Kidney (tissue), 22 donors: ENCODE measurements around the gene ZFYVE1. TPM values are rescaled to one million over a fixed set of nuclear protein-coding genes. Genes with fewer than 3 reads are reported as not detected.

Experiments used
- DNase-seq, 5 donors: peaks; one replicate each; pipeline ENCODE4 v3.0.0-alpha.2; 2013 to 2020
- FAIRE-seq: peaks from 2 replicates; lab custom pipeline; 2012; peaks lifted over from hg19 to GRCh38; lab: Jason Lieb, UNC
- H3K27ac ChIP-seq, 2 donors: one replicate each; pipeline ENCODE4 v1.7.0; 2013; ENCODE audit warnings: low read depth in 2 of 2, low read length in 2 of 2, inconsistent platforms in 1 of 2
- H3K27me3 ChIP-seq: one replicate; pipeline ENCODE4 v1.7.1; 2013; ENCODE audit warnings: low read length, inconsistent platforms; ENCODE audit not compliant: control insufficient read depth, insufficient read depth
- H3K36me3 ChIP-seq, 3 donors: one replicate each; pipeline versions ENCODE4 v1.7.0 to v1.7.1; 2013; ENCODE audit warnings: low read length in 3 of 3, control low read depth in 1 of 3, inconsistent platforms in 1 of 3; ENCODE audit not compliant: insufficient read depth in 3 of 3, control insufficient read depth in 2 of 3
- H3K4me1 ChIP-seq, 3 donors: one replicate each; pipeline versions ENCODE4 v1.7.0 to v1.7.1; 2013; ENCODE audit warnings: low read length in 3 of 3, inconsistent platforms in 1 of 3, low read depth in 1 of 3; ENCODE audit not compliant: control insufficient read depth in 2 of 3, insufficient read depth in 2 of 3
- H3K4me3 ChIP-seq, 3 donors: one replicate each; pipeline versions ENCODE4 v1.7.0 to v1.8.1; 2013; ENCODE audit warnings: low read length in 3 of 3, control low read depth in 1 of 3, inconsistent platforms in 1 of 3
- H3K9ac ChIP-seq, 3 donors: one replicate each; pipeline versions ENCODE4 v1.7.0 to v1.7.1; 2013; ENCODE audit warnings: low read length in 3 of 3, control low read depth in 1 of 3, inconsistent platforms in 1 of 3
- H3K9me3 ChIP-seq, 3 donors: one replicate each; pipeline versions ENCODE4 v1.7.0 to v1.7.1; 2013; ENCODE audit warnings: low read length in 3 of 3, control low read depth in 1 of 3, inconsistent platforms in 1 of 3; ENCODE audit not compliant: control insufficient read depth in 2 of 3, insufficient read depth in 1 of 3
- intact Hi-C: fragments of 100-400 bp; cut with DNase I; formaldehyde crosslinking; loops from one replicate; pipeline ENCODE4 v1.11.1; 2022
- long read RNA-seq, 10 donors: library from polyadenylated mRNA in 1 of 10; unstranded in 1 of 10; transcript quantifications; one replicate each; pipeline ENCODE4 v2.0.0 and lab custom pipeline, GENCODE V29; 2021 to 2026
- polyA plus RNA-seq: library from polyadenylated mRNA; stranded (reverse); fragments of 350-450 nt; fragmentation: Illumina TruSeq; extraction: RNeasy Lipid Tissue Mini Kit (QIAGEN cat#74804); gene quantifications from one replicate; pipeline ENCODE4 v1.2.3, GENCODE V29; 2014; ENCODE audit warnings: low read depth, low replicate concordance; ENCODE audit not compliant: insufficient read depth
- total RNA-seq: library from RNA; stranded (reverse); fragmentation: NEBNext Ultra II Directional; extraction: Animal tissue kit (Norgen Biotek cat#: 25700); gene quantifications from one replicate; pipeline ENCODE4 v1.2.1, GENCODE V29; 2021
- TF ChIP-seq, protein P1 (sequence below): IDR thresholded peaks from 3 replicates; pipeline ENCODE4 v1.5.1; 2012; ENCODE audit warnings: mild to moderate bottlenecking, moderate library complexity, borderline replicate concordance; ENCODE audit not compliant: insufficient read depth; ENCODE audit errors: extremely low read depth
- donor health status: control.
- donor health status: control.
- donor health status: control.
- donor health status: control.
- donor health status: control.
- donor health status: DM: yes; HTN: yes; CAD: no.
- donor health status: Normal renal cell carcinoma (clear cell type).

The ZFYVE1 gene, protein sequence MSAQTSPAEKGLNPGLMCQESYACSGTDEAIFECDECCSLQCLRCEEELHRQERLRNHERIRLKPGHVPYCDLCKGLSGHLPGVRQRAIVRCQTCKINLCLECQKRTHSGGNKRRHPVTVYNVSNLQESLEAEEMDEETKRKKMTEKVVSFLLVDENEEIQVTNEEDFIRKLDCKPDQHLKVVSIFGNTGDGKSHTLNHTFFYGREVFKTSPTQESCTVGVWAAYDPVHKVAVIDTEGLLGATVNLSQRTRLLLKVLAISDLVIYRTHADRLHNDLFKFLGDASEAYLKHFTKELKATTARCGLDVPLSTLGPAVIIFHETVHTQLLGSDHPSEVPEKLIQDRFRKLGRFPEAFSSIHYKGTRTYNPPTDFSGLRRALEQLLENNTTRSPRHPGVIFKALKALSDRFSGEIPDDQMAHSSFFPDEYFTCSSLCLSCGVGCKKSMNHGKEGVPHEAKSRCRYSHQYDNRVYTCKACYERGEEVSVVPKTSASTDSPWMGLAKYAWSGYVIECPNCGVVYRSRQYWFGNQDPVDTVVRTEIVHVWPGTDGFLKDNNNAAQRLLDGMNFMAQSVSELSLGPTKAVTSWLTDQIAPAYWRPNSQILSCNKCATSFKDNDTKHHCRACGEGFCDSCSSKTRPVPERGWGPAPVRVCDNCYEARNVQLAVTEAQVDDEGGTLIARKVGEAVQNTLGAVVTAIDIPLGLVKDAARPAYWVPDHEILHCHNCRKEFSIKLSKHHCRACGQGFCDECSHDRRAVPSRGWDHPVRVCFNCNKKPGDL
- total RNA-seq (18.8 TPM), polyA plus RNA-seq (10.7 TPM)
- long read RNA-seq, donor 1, full-length matches to known transcripts = 2 of 2 reads
- long read RNA-seq, donor 1, partial matches to known transcripts = 0 of 2 reads
- long read RNA-seq, donor 1, other reads (novel, unspliced or antisense) = 0 of 2 reads
- long read RNA-seq, donor 2, full-length matches to known transcripts = 4 of 4 reads
- long read RNA-seq, donor 2, partial matches to known transcripts = 0 of 4 reads
- long read RNA-seq, donor 2, other reads (novel, unspliced or antisense) = 0 of 4 reads
- long read RNA-seq, donor 3, full-length matches to known transcripts = 1 of 658 reads
- long read RNA-seq, donor 3, partial matches to known transcripts = 622 of 658 reads
- long read RNA-seq, donor 3, other reads (novel, unspliced or antisense) = 35 of 658 reads
- long read RNA-seq, donor 4, full-length matches to known transcripts = 2 of 404 reads
- long read RNA-seq, donor 4, partial matches to known transcripts = 396 of 404 reads
- long read RNA-seq, donor 4, other reads (novel, unspliced or antisense) = 6 of 404 reads
- long read RNA-seq, donor 5 = 0 reads
- long read RNA-seq, donor 6 = 0 reads
- long read RNA-seq, donor 7, full-length matches to known transcripts = 6 of 19 reads
- long read RNA-seq, donor 7, partial matches to known transcripts = 11 of 19 reads
- long read RNA-seq, donor 7, other reads (novel, unspliced or antisense) = 2 of 19 reads
- long read RNA-seq, donor 8, full-length matches to known transcripts = 4 of 12 reads
- long read RNA-seq, donor 8, partial matches to known transcripts = 8 of 12 reads
- long read RNA-seq, donor 8, other reads (novel, unspliced or antisense) = 0 of 12 reads
- long read RNA-seq, donor 9, full-length matches to known transcripts = 1 of 6 reads
- long read RNA-seq, donor 9, partial matches to known transcripts = 5 of 6 reads
- long read RNA-seq, donor 9, other reads (novel, unspliced or antisense) = 0 of 6 reads
- long read RNA-seq, donor 10, full-length matches to known transcripts = 2 of 93 reads
- long read RNA-seq, donor 10, partial matches to known transcripts = 91 of 93 reads
- long read RNA-seq, donor 10, other reads (novel, unspliced or antisense) = 0 of 93 reads

DNA sequence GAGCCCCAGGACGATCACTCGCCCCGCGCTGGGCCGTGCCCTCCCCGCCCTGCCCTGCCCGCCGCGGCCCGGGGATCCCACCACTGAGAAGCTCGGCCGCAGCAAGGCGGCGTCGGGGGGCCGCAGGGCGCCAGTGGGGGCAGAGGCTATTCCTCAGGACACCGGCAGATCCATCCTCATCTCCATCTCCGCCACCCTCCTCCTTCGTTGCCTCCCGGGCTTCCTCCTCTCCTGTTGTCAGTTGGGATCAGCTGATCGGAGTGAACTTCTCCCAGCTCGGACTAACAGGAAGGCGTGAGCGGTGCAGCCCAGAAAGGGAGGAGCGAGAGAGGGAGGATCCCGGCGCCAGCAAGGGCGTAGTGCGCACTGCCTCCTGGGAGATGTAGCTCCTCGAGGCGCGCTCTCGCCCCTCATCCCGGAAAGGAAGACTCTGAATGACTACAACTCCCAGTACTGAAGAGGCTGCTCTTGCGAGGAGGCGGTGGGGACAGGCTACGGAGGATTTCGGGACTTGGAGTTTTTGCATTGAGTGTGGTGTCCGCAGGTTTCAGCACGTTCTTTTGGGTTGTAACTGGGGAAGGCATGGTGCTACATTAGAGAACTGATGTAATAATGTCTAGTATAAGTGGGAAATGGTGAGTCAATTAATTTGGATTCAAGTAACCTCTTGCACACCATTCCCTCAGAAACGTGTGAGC lies at the start of gene ZFYVE1:
ZFYVE1 (minus strand) TSS at position 262 of the 698 bp plus-strand sequence. CDS start 2,598 bp downstream, outside the sequence.
- Histone ChIP-seq H3K36me3 (peaks cover 4 to 10% (median 5%) of the 10 kb centered on the region in 3 donors), H3K4me3 (peak within 1 kb of the TSS; percentile 56 to 75 (median 73)), H3K27ac (peak within 1 kb of the TSS; percentile 64 to 78), H3K27me3 (no peaks in the 10 kb centered on the region), H3K9me3 (no peaks in the 10 kb centered on the region), H3K4me1 (peaks cover 0 to 13% (median 3%) of the 10 kb centered on the region in 3 donors), H3K9ac (peak within 1 kb of the TSS; percentile 0 to 78 (median 68))
- FAIRE-seq (peak; percentile 97), DNase-seq (peak; percentile 97 to 99 (median 99))
- intact Hi-C loops = no loop called here
- TF ChIP-seq, protein P1, sequence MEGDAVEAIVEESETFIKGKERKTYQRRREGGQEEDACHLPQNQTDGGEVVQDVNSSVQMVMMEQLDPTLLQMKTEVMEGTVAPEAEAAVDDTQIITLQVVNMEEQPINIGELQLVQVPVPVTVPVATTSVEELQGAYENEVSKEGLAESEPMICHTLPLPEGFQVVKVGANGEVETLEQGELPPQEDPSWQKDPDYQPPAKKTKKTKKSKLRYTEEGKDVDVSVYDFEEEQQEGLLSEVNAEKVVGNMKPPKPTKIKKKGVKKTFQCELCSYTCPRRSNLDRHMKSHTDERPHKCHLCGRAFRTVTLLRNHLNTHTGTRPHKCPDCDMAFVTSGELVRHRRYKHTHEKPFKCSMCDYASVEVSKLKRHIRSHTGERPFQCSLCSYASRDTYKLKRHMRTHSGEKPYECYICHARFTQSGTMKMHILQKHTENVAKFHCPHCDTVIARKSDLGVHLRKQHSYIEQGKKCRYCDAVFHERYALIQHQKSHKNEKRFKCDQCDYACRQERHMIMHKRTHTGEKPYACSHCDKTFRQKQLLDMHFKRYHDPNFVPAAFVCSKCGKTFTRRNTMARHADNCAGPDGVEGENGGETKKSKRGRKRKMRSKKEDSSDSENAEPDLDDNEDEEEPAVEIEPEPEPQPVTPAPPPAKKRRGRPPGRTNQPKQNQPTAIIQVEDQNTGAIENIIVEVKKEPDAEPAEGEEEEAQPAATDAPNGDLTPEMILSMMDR = no peak

GRCh38 chr14:73069585-73069984 lies 42.7 kb upstream of the ZFYVE1 start:
- Histone ChIP-seq H3K4me3 (no peak overlapping the region), H3K9ac (no peak overlapping the region), H3K4me1 (no peaks in the 10 kb centered on the region), H3K36me3 (peaks cover 0 to 20% (median 4%) of the 10 kb centered on the region in 3 donors), H3K27ac (no peak overlapping the region), H3K27me3 (no peaks in the 10 kb centered on the region), H3K9me3 (no peaks in the 10 kb centered on the region)
- intact Hi-C loops = no loop called here
- DNase-seq (no peak), FAIRE-seq (no peak)
- TF ChIP-seq, protein P1 = no peak
